ENCODE results near the gene ROR1. TPM values are rescaled to one million over a fixed set of nuclear protein-coding genes. Genes with fewer than 3 reads are reported as not detected.

The ROR1 gene
- total RNA-seq, 1 donor from 2014 or later = 30.3 TPM

- DNase-seq (ENCODE audit: low spot score) = no peak
- Histone ChIP-seq H3K27me3 (no peaks in the 10 kb centered on the region), H3K36me3 (no peaks in the 10 kb centered on the region), H3F3A (ENCODE audit: low read depth) (no peaks in the 10 kb centered on the region), H3K4me2 (no peak overlapping the region), H3K9me3 (ENCODE audit: low read depth) (no peaks in the 10 kb centered on the region), H2AFZ (replicated peaks) (no peak overlapping the region), H3K9ac (no peak overlapping the region), H3K27ac (no peak overlapping the region), H4K20me1 (ENCODE audit: low read depth) (no peaks in the 10 kb centered on the region), H3K79me2 (ENCODE audit: low read depth) (peaks cover 2% of the 10 kb centered on the region), H3K4me3 (no peak overlapping the region), H3K4me1 (peaks cover 12% of the 10 kb centered on the region)
- no peaks in the 10 kb centered on the region for H3K9me3 Mint-ChIP-seq
- H3K36me3 Mint-ChIP-seq = no peaks in the 10 kb centered on the region
- no peaks in the 10 kb centered on the region for H3K27me3 Mint-ChIP-seq (ENCODE audit: insufficient read depth, low read depth)
- no peak overlapping the region for H3K4me3 Mint-ChIP-seq
- no peak overlapping the region for H3K27ac Mint-ChIP-seq
- TF ChIP-seq EZH2 (IDR thresholded peaks at IDR 0.05) (no peak), EZH2phosphoT487 (IDR thresholded peaks at IDR 0.05) (no peak), CTCF (IDR thresholded peaks at IDR 0.05) (no peak)
- peaks cover 12% of the 10 kb centered on the region for H3K4me1 Mint-ChIP-seq
These were observed 353.5 kb downstream of the ROR1 start for GRCh38 chr1:64127297-64127696.

- no peak overlapping the region for H3K4me3 ChIP-seq
- H2AFZ ChIP-seq (replicated peaks) = no peak overlapping the region
- H3K27me3 ChIP-seq = no peaks in the 10 kb centered on the region
- H3K79me2 ChIP-seq (ENCODE audit: low read depth) = peaks cover 3% of the 10 kb centered on the region
- H3K27ac Mint-ChIP-seq = no peak overlapping the region
- H3K36me3 Mint-ChIP-seq = no peaks in the 10 kb centered on the region
- no peaks in the 10 kb centered on the region for H3K27me3 Mint-ChIP-seq (ENCODE audit: insufficient read depth, low read depth)
- H3K9ac ChIP-seq = no peak overlapping the region
- no peak overlapping the region for H3K4me2 ChIP-seq
- no peaks in the 10 kb centered on the region for H3K36me3 ChIP-seq
- H3K9me3 ChIP-seq (ENCODE audit: low read depth) = no peaks in the 10 kb centered on the region
- H3F3A ChIP-seq (ENCODE audit: low read depth) = no peaks in the 10 kb centered on the region
- H3K4me3 Mint-ChIP-seq = no peak overlapping the region
- no peaks in the 10 kb centered on the region for H3K9me3 Mint-ChIP-seq
- peaks cover 10% of the 10 kb centered on the region for H3K4me1 ChIP-seq
- peak overlapping the region; percentile 17 for H3K27ac ChIP-seq
- peaks cover 12% of the 10 kb centered on the region for H3K4me1 Mint-ChIP-seq
- no peaks in the 10 kb centered on the region for H4K20me1 ChIP-seq (ENCODE audit: low read depth)
- no peak for TF ChIP-seq EZH2phosphoT487 (IDR thresholded peaks at IDR 0.05)
- TF ChIP-seq CTCF (IDR thresholded peaks at IDR 0.05) = no peak
- TF ChIP-seq EZH2 (IDR thresholded peaks at IDR 0.05) = no peak
- DNase-seq (ENCODE audit: low spot score) = no peak
These were observed 355.9 kb downstream of the ROR1 start for GRCh38 chr1:64129701-64130100.

- Mint-ChIP-seq H3K9me3 (no peaks in the 10 kb centered on the region), H3K36me3 (no peaks in the 10 kb centered on the region), H3K27ac (no peak overlapping the region), H3K4me3 (no peak overlapping the region), H3K27me3 (ENCODE audit: insufficient read depth, low read depth) (no peaks in the 10 kb centered on the region), H3K4me1 (peaks cover 12% of the 10 kb centered on the region)
- H3K36me3 ChIP-seq = no peaks in the 10 kb centered on the region
- no peaks in the 10 kb centered on the region for H3K9me3 ChIP-seq (ENCODE audit: low read depth)
- H3K27me3 ChIP-seq = no peaks in the 10 kb centered on the region
- DNase-seq (ENCODE audit: low spot score) = peak; percentile 34
- H3K27ac ChIP-seq = no peak overlapping the region
- TF ChIP-seq EZH2 (IDR thresholded peaks at IDR 0.05) = no peak
- no peak for TF ChIP-seq EZH2phosphoT487 (IDR thresholded peaks at IDR 0.05)
- TF ChIP-seq CTCF (IDR thresholded peaks at IDR 0.05) = no peak
- H3F3A ChIP-seq (ENCODE audit: low read depth) = no peaks in the 10 kb centered on the region
- no peaks in the 10 kb centered on the region for H4K20me1 ChIP-seq (ENCODE audit: low read depth)
- no peak overlapping the region for H3K9ac ChIP-seq
- H3K4me1 ChIP-seq = peaks cover 6% of the 10 kb centered on the region
- H2AFZ ChIP-seq (replicated peaks) = no peak overlapping the region
- no peak overlapping the region for H3K4me3 ChIP-seq
- H3K79me2 ChIP-seq (ENCODE audit: low read depth) = peaks cover 3% of the 10 kb centered on the region
- no peak overlapping the region for H3K4me2 ChIP-seq
These were observed 357.3 kb downstream of the ROR1 start for GRCh38 chr1:64131155-64131554.

Measured in neural progenitor cell (in vitro differentiated cells).